Ishikawa (cell line): ENCODE data around the gene SPECC1.
"Not testable (repeated sequence)": the region's sequence is repeated elsewhere in the genome, so short reads cannot be mapped to it uniquely, and the experiment has no call there.

Experiments used
- EP300 ChIP-seq: IDR thresholded peaks from 2 replicates; pipeline ENCODE4 v1.6.1; 2012; ENCODE audit warnings: borderline replicate concordance
- TAF1 ChIP-seq: IDR thresholded peaks from 2 replicates; pipeline ENCODE4 v1.6.1; 2012; ENCODE audit warnings: low read depth, mild to moderate bottlenecking
- TEAD4 ChIP-seq: IDR thresholded peaks from 2 replicates; pipeline ENCODE4 v1.6.1; 2012
- TF ChIP-seq, protein P1 (sequence below): IDR thresholded peaks from 2 replicates; pipeline ENCODE4 v1.6.1; 2012; ENCODE audit warnings: low read depth, mild to moderate bottlenecking

DNA sequence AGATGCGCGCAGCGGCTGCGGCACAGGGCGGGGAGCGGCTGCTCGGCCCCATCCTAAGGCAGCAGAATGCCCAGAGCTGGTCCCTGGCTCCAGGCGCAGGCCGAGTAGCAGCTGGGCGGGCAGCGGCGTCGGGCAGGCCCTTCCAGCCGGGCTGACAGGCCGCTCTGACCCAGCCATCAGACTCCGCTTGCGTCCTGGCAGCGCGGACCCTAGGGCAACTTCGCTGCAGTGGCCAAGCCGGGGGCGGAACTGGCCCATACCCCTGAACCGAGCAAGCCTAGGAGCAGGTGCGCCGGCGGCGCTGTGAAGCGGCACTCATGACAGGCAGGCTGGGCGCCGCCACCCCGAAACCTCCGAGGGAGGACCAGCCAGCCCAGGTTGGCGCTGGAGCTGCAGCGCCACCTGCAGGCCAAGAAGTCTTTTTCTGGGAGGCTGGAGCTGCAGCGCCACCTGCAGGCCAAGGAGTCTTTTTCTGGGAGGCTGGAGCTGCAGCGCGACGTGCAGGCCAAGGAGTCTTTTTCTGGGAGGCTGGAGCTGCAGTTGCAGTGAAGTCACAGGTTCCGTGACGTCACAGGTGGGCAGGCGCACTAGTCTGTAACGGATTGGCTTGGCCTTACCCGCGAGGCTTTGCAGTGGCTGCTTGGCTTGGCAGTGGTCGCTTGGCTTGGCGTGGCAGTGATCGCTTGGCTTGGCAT is 311.5 kb downstream of the SPECC1 start:
- TF ChIP-seq TEAD4, EP300, TAF1: not testable (repeated sequence)
- TF ChIP-seq, protein P1, sequence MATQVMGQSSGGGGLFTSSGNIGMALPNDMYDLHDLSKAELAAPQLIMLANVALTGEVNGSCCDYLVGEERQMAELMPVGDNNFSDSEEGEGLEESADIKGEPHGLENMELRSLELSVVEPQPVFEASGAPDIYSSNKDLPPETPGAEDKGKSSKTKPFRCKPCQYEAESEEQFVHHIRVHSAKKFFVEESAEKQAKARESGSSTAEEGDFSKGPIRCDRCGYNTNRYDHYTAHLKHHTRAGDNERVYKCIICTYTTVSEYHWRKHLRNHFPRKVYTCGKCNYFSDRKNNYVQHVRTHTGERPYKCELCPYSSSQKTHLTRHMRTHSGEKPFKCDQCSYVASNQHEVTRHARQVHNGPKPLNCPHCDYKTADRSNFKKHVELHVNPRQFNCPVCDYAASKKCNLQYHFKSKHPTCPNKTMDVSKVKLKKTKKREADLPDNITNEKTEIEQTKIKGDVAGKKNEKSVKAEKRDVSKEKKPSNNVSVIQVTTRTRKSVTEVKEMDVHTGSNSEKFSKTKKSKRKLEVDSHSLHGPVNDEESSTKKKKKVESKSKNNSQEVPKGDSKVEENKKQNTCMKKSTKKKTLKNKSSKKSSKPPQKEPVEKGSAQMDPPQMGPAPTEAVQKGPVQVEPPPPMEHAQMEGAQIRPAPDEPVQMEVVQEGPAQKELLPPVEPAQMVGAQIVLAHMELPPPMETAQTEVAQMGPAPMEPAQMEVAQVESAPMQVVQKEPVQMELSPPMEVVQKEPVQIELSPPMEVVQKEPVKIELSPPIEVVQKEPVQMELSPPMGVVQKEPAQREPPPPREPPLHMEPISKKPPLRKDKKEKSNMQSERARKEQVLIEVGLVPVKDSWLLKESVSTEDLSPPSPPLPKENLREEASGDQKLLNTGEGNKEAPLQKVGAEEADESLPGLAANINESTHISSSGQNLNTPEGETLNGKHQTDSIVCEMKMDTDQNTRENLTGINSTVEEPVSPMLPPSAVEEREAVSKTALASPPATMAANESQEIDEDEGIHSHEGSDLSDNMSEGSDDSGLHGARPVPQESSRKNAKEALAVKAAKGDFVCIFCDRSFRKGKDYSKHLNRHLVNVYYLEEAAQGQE: not testable (repeated sequence)
